SK-N-MC (cell line): ENCODE data around the gene IPO7.
A peak's percentile ranks its signal among the peaks of the same experiment; 100 is the strongest.
"Not testable (repeated sequence)": the region's sequence is repeated elsewhere in the genome, so short reads cannot be mapped to it uniquely, and the experiment has no call there.

Experiments used
- DNase-seq: peaks from one replicate; pipeline ENCODE4 v3.0.0-alpha.2; 2011; ENCODE audit warnings: low read depth, low spot score
- H3K27ac ChIP-seq: fragments of 200-600 bp; sonication (generic); 2 replicates; pipeline ENCODE4 v1.5.1; 2016; ENCODE audit warnings: mixed run types
- H3K36me3 ChIP-seq: fragments of 200-600 bp; sonication (generic); 2 replicates; pipeline ENCODE4 v1.6.1; 2017; ENCODE audit warnings: antibody characterized with exemption, low read length, mixed read lengths; ENCODE audit not compliant: insufficient read depth
- H3K4me3 ChIP-seq: fragments of 200-600 bp; sonication (generic); 2 replicates; pipeline ENCODE4 v1.5.1; 2016
- H3K9ac ChIP-seq: fragments of 200-600 bp; sonication (generic); 2 replicates; pipeline ENCODE4 v1.8.0; 2017; ENCODE audit warnings: mixed run types, mixed read lengths; ENCODE audit not compliant: insufficient read length
- H3K9me3 ChIP-seq: fragments of 200-600 bp; sonication (generic); 2 replicates; pipeline ENCODE4 v1.6.1; 2017; ENCODE audit warnings: low read depth, mild to moderate bottlenecking, antibody characterized with exemption, low read length, moderate library complexity, mixed read lengths
- EZH2 ChIP-seq: fragments of 200-600 bp; sonication (generic); IDR thresholded peaks from one replicate; pipeline ENCODE4 v1.6.1; 2017; ENCODE audit warnings: antibody characterized with exemption
- FOXP2 ChIP-seq: optimal IDR thresholded peaks from 2 replicates; pipeline ENCODE3; 2011; ENCODE audit warnings: mild to moderate bottlenecking, moderate library complexity; ENCODE audit not compliant: insufficient read depth; ENCODE audit errors: extremely low read length, control extremely low read depth
- POLR2AphosphoS5 ChIP-seq: IDR thresholded peaks from 2 replicates; pipeline ENCODE4 v1.6.1; 2012; ENCODE audit warnings: mild to moderate bottlenecking, low read depth, low read length, borderline replicate concordance

The IPO7 gene

DNA sequence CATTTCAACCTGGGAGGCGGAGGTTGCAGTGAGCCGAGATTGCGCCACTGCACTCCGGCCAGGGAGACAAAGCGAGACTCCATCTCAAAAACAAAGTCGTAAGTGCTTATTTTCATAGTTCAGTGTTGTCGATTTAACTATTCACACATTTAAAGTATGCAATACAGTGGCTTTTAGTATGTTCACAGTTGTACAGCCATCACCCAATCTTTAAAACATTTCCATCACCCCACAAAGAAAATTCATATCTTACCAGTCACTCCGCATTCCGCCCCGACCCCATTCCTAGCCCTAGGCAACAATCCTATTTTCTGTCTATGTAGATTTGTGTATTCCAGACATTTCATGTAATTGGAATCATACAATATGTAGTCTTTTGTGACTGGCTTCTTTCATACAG lies 11.9 kb downstream of the IPO7 start:
- H3K9me3 ChIP-seq = no peaks in the 10 kb centered on the region

DNA sequence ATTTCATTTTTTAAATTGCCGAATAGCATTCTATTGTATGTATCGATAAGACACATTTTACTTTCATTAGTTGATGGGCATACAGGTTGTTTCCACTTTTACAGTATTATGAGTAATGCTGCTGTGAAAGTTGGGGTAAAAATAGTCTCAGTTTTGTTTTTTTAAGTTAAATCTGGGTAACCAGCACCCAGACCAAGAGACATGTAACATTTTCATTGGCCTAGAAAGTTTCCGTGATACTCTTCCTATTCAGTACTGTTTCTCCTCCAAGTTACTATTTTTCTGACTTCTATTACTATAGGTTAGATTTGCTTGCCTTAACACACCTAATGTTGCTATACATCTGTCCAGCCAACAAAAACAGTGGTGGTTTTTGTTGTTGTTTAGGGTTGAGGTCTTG lies 12.3 kb downstream of the IPO7 start:
- peak overlapping the region; percentile 68 for H3K27ac ChIP-seq
- no peak for TF ChIP-seq POLR2AphosphoS5
- TF ChIP-seq FOXP2 = no peak
- no peak for TF ChIP-seq EZH2
- no peak overlapping the region for H3K9ac ChIP-seq
- H3K36me3 ChIP-seq = peaks cover 41% of the 10 kb centered on the region
- H3K4me3 ChIP-seq = no peak overlapping the region
- no peak for DNase-seq
- H3K9me3 ChIP-seq = no peaks in the 10 kb centered on the region

More for the DNA sequence above, 11.9 kb downstream of the IPO7 start:
- Histone ChIP-seq H3K27ac (peak overlapping the region; percentile 68), H3K9ac (no peak overlapping the region), H3K4me3 (no peak overlapping the region), H3K36me3 (peaks cover 42% of the 10 kb centered on the region)
- TF ChIP-seq EZH2 = no peak
- no peak for TF ChIP-seq POLR2AphosphoS5
- TF ChIP-seq FOXP2 = no peak
- DNase-seq = no peak

DNA sequence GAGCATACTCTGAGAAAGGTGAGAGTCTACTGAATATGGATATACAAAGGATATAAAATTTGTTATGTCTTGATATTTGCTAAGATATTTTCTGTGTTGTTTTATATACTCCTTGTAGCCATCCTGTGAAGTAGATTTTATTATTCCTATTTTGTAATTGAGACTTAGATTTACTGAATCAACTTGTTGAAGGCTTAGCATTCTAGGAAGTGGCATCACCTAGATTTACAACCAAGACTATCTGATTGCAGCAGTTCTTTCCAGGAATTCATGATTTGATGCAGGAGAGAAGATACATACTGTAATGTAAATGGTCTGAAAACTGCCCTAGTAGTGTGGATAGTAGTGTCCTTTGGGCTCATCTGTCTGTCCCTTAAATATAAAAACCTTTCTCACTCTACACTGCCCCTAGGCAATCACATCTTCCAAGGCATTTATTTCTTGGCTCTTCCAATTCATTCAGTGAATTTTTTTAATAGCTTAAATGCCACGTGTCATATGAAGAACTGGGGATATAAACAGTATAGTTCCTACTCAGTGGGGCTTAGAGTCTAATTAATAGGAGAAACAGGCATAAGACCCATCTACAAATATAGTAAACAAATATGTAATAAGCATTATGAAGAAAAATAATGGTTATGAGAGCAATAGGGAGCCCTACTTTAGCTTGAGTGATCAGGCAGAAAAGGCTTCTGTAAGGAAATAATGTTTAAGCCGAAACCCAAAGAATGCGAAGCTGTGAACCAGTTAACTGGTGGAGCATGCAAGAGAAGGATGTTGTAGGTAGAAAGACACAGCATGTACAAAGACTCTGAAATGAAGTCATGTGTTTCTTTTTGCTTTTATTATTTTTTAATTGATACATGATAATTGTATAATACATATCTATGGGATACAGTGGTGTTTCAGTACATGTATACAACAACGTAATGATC lies 13.6 kb downstream of the IPO7 start:
- TF ChIP-seq EZH2 = no peak
- TF ChIP-seq FOXP2 = no peak
- no peak for TF ChIP-seq POLR2AphosphoS5
- Histone ChIP-seq H3K9me3 (no peaks in the 10 kb centered on the region), H3K9ac (no peak overlapping the region), H3K36me3 (peaks cover 32% of the 10 kb centered on the region), H3K27ac (peak overlapping the region; percentile 38; the same call in 1 of the 2 replicates), H3K4me3 (no peak overlapping the region)
- no peak for DNase-seq

DNA sequence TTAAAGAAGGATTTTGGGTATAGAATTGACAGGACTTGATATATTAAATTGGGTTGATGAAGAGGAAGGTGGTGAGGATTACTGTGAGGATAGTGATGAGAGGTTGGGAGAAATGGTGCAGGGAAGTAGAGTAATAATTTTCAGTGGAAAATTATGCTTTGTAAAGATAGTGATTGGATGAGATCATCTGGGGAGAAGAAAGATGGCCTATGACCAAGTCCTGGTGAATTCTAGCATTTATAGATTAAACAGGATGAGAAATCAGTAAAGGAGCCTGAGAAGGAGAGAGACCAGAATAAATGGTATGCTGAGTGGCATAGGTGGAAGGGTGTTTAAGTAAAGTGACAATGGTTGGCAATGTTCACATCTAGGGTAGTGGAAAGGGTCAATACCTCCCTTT lies 15.0 kb downstream of the IPO7 start:
- no peak for TF ChIP-seq POLR2AphosphoS5
- TF ChIP-seq FOXP2 = no peak
- no peak for TF ChIP-seq EZH2
- peaks cover 35% of the 10 kb centered on the region for H3K36me3 ChIP-seq
- H3K9ac ChIP-seq = no peak overlapping the region
- no peak for DNase-seq
- no peak overlapping the region for H3K4me3 ChIP-seq
- no peaks in the 10 kb centered on the region for H3K9me3 ChIP-seq
- no peak overlapping the region for H3K27ac ChIP-seq

DNA sequence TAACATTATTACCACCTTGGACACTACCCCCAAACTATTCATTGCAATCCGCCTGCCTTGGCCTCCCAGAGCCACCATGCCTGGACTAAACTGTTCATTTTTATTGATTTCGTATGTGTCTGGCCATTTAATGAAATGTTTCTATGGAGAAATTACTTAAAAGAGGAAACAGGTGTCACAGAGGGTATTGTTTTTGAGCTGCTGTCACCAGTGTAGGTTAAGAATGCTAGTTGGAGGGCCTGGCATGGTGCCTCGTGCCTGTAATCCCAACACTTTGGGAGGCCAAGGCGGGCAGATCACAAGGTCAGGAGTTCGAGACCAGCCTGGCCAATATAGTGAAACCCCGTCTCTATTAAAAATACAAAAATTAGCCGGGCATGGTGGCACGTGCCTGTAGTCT lies 17.4 kb downstream of the IPO7 start:
- not testable (repeated sequence) for H3K27ac ChIP-seq, H3K4me3 ChIP-seq, H3K9ac ChIP-seq, H3K9me3 ChIP-seq, DNase-seq
- peaks cover 53% of the 10 kb centered on the region for H3K36me3 ChIP-seq

DNA sequence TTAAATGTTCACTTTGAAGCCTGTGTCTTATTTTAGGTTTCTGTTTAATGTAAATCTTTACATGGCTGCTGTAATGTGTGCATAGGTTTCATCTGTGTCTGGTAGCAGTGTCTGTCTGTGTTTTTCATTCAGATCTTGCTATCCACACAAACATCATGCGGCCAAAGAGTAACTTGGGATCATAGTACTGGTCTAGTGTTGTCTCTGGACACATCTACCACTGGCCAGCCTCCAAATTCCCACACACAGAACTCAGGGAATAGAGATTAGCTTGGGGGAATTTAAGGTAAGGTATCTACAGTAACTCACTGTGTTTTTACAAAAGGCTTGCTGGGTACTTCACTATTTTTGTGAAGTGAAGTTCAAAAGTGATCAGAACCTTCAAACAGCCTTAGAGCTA lies 44.3 kb downstream of the IPO7 start:
- Histone ChIP-seq H3K27ac (no peak overlapping the region), H3K9me3 (no peaks in the 10 kb centered on the region), H3K36me3 (peaks cover 96% of the 10 kb centered on the region), H3K4me3 (no peak overlapping the region), H3K9ac (no peak overlapping the region)
- no peak for TF ChIP-seq EZH2
- TF ChIP-seq POLR2AphosphoS5 = no peak
- no peak for TF ChIP-seq FOXP2
- DNase-seq = no peak

DNA sequence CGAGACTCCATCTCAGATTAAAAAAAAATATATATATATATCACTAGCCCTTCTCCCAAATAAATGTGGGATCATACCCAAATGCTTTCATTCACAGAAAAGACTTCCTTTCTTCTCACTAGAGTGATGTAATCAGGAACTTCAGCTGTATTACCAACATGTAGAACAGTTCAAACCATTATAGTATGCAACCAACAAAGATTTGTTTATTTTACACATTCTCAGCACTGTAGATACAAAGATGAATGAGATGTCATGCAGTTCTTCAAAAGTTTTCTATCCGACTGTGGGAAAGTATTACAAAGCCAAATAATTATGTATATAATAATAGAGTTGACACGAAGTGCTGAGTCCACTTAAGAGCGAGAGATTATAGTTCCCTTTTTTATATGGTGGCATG lies 54.2 kb downstream of the IPO7 start:
- no peak for TF ChIP-seq POLR2AphosphoS5
- no peak for TF ChIP-seq EZH2
- no peak for TF ChIP-seq FOXP2
- H3K27ac ChIP-seq = no peak overlapping the region; the same call in 1 of the 2 replicates
- no peak overlapping the region for H3K4me3 ChIP-seq
- no peak overlapping the region for H3K9ac ChIP-seq
- H3K36me3 ChIP-seq = peaks cover 93% of the 10 kb centered on the region
- no peaks in the 10 kb centered on the region for H3K9me3 ChIP-seq
- no peak for DNase-seq

DNA sequence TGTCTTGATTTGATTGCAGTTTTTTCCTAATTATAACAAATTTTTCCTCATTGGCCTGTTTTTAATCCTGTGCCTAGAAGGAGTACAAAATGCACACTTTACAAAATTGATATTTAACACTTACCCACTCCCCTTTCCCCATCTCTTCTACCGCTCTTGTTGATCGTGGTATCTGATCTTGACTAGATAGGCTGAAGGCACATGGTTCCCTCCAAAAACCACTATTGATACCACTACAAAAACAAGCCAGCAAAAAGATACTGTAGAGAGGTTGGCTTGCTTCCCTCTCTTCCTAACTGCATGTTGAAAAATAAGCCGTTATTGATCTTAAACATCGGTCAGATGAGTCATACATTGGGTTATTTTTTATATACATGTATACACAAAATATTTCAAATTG lies 61.8 kb downstream of the IPO7 start:
- DNase-seq = no peak
- Histone ChIP-seq H3K27ac (peak overlapping the region; percentile 17; the same call in 1 of the 2 replicates), H3K9ac (no peak overlapping the region), H3K36me3 (peaks cover 66% of the 10 kb centered on the region), H3K4me3 (no peak overlapping the region), H3K9me3 (no peaks in the 10 kb centered on the region)
- TF ChIP-seq FOXP2 = no peak
- no peak for TF ChIP-seq EZH2
- TF ChIP-seq POLR2AphosphoS5 = no peak

DNA sequence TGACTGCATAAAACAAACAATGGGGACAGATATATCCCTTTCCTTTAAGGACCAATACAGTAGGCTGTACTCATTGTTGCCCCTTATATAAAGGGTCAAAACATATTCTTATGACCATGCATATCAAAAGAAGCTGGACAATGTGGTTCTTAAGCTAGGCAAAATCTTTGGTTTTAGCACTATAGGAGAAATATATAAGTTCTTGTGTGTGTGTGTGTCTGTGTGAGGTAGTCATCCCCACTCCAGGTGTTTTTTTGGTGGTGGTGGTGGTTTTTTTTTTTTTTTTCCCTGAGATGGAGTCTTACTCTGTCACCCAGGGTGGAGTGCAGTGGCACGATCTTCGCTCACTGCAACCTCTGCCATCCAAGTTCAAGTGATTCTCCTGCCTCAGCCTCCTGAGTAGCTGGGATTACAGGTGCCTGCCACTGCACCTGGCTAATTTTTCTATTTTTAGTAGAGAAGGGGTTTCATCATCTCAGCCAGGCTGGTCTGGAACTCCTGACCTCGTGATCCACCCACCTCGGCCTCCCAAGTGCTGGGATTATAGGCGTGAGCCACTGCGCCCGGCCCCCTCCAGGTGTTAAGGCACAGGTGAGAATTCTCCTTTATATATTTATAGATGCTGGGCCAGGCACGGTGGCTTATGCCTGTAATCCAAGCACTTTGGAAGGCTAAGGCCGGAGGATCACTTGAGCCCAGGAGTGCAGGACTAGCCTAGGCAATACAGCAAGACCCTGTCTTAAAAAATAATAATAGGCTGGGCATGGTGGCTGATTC lies 64.3 kb downstream of the IPO7 start:
- H3K27ac ChIP-seq = peak overlapping the region; percentile 67; the same call in 1 of the 2 replicates
- no peaks in the 10 kb centered on the region for H3K9me3 ChIP-seq
- DNase-seq = no peak
- no peak overlapping the region for H3K4me3 ChIP-seq
- TF ChIP-seq POLR2AphosphoS5 = no peak
- H3K36me3 ChIP-seq = peaks cover 42% of the 10 kb centered on the region
- no peak overlapping the region for H3K9ac ChIP-seq

DNA sequence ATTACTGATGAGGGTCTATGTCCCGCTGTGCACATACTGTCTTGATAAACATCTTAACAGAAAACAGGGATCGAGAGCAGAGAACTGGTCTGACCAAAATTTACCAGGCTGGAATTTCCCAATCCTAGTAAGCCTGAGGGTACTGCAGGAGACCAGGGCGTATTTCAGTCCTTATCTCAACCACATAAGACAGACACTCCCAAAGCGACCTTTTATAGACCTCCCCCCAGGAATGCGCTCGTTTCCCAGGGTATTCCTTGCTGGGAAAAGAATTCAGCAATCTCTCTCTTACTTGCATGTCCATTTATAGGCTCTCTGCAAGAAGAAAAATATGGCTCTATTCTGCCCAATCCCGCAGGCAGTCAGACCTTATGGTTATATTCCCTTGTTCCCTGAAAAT lies 67.6 kb downstream of the IPO7 start:
- H3K4me3 ChIP-seq, H3K9me3 ChIP-seq, H3K9ac ChIP-seq, DNase-seq, H3K27ac ChIP-seq: not testable (repeated sequence)
- H3K36me3 ChIP-seq = peaks cover 16% of the 10 kb centered on the region
